CD4-positive, alpha-beta T cell treated with Interleukin-17A for 1 hour (primary cell): ENCODE measurements around the gene NDUFB10.
A peak's percentile ranks its signal among the peaks of the same experiment; 100 is the strongest.
"Not testable (repeated sequence)": the region's sequence is repeated elsewhere in the genome, so short reads cannot be mapped to it uniquely, and the experiment has no call there.

Source experiments
- DNase-seq: peaks from one replicate; pipeline ENCODE4 v3.0.0-alpha.2; 2020

NDUFB10 gene

GRCh38 chr16:1926271-1926670, 33.1 kb upstream of the NDUFB10 start:
- no peak for DNase-seq

- no peak for DNase-seq
Measured at GRCh38 chr16:1929105-1929504, 30.2 kb upstream of the NDUFB10 start.

- DNase-seq, result peak; percentile 90
Measured at GRCh38 chr16:1929578-1930337, 29.6 kb upstream of the NDUFB10 start.

- no peak for DNase-seq
Measured at GRCh38 chr16:1930338-1930720, 29.0 kb upstream of the NDUFB10 start.

GRCh38 chr16:1932050-1933028, 27.0 kb upstream of the NDUFB10 start:
- DNase-seq, result no peak

- DNase-seq, result no peak
Measured at GRCh38 chr16:1933097-1933661, 26.2 kb upstream of the NDUFB10 start.

- no peak for DNase-seq
Measured at GRCh38 chr16:1936945-1937479, 22.3 kb upstream of the NDUFB10 start.

GRCh38 chr16:1938316-1938715, 21.0 kb upstream of the NDUFB10 start:
- peak; percentile 13 for DNase-seq

GRCh38 chr16:1938910-1939309, 20.4 kb upstream of the NDUFB10 start:
- no peak for DNase-seq

- DNase-seq, result not testable (repeated sequence)
Measured at GRCh38 chr16:1939833-1940232, 19.5 kb upstream of the NDUFB10 start.

GRCh38 chr16:1940273-1941161, 18.8 kb upstream of the NDUFB10 start:
- no peak for DNase-seq

- DNase-seq, result no peak
Measured at GRCh38 chr16:1941162-1942046, 17.9 kb upstream of the NDUFB10 start.

- DNase-seq, result no peak
Measured at GRCh38 chr16:1942047-1942809, 17.1 kb upstream of the NDUFB10 start.

GRCh38 chr16:1942810-1943726, 16.3 kb upstream of the NDUFB10 start, which contains the start of gene MSRB1:
MSRB1 (minus strand) TSS chr16:1943199; CDS start chr16:1943156, 43 bp downstream.
- DNase-seq, result peak; percentile 99

GRCh38 chr16:1944612-1945199, 14.6 kb upstream of the NDUFB10 start:
- no peak for DNase-seq

GRCh38 chr16:1945559-1946391, 13.6 kb upstream of the NDUFB10 start:
- DNase-seq, result no peak

GRCh38 chr16:1946495-1947368, 12.6 kb upstream of the NDUFB10 start:
- no peak for DNase-seq
